Measurements from ENCODE around the gene MYBPHL.
A peak's percentile ranks its signal among the peaks of the same experiment; 100 is the strongest.

The MYBPHL gene

DNA sequence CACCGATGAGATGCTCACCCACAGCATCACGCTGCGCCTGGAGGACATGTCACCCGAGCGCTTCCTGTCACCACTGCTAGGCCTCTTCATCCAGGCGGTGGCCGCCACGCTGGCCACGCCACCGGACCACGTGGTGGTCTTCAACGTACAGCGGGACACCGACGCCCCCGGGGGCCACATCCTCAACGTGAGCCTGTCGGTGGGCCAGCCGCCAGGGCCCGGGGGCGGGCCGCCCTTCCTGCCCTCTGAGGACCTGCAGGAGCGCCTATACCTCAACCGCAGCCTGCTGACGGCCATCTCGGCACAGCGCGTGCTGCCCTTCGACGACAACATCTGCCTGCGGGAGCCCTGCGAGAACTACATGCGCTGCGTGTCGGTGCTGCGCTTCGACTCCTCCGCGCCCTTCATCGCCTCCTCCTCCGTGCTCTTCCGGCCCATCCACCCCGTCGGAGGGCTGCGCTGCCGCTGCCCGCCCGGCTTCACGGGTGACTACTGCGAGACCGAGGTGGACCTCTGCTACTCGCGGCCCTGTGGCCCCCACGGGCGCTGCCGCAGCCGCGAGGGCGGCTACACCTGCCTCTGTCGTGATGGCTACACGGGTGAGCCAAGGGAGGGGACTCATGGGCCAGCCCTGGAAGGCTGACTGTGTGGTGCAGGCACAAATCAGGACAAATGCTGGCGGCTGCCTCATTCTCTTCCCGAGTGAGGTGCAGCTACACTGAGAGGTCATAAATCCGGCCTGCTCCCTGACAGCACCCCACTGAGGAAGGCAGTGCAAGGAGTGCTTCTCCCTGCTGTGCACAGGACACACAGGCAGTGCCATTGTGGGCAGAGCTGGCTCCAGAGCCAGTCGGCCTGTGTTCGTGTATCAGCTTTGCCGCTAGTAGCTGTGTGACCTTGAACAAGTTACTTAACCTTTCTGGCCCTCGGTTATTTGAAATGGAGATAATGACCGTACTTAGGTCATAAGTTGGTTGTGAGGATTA is 48.0 kb downstream of the MYBPHL start:
- DNase-seq (ENCODE audit: low spot score) (no peak), ATAC-seq (ENCODE audit: low read depth) (no peak)
- Histone ChIP-seq H3K27me3 (ENCODE audit: insufficient read depth, poor library complexity, severe bottlenecking) (no peaks in the 10 kb centered on the region), H3K36me3 (ENCODE audit: low read depth) (peaks cover 15% of the 10 kb centered on the region; the same call in 1 of the 2 replicates), H3K27ac (ENCODE audit: poor library complexity, severe bottlenecking) (no peak overlapping the region), H3K4me1 (ENCODE audit: insufficient read depth, poor library complexity, severe bottlenecking) (peaks cover 37% of the 10 kb centered on the region), H3K4me3 (ENCODE audit: severe bottlenecking) (no peak overlapping the region), H3K9me3 (ENCODE audit: severe bottlenecking) (no peaks in the 10 kb centered on the region)
- TF ChIP-seq, protein P1, sequence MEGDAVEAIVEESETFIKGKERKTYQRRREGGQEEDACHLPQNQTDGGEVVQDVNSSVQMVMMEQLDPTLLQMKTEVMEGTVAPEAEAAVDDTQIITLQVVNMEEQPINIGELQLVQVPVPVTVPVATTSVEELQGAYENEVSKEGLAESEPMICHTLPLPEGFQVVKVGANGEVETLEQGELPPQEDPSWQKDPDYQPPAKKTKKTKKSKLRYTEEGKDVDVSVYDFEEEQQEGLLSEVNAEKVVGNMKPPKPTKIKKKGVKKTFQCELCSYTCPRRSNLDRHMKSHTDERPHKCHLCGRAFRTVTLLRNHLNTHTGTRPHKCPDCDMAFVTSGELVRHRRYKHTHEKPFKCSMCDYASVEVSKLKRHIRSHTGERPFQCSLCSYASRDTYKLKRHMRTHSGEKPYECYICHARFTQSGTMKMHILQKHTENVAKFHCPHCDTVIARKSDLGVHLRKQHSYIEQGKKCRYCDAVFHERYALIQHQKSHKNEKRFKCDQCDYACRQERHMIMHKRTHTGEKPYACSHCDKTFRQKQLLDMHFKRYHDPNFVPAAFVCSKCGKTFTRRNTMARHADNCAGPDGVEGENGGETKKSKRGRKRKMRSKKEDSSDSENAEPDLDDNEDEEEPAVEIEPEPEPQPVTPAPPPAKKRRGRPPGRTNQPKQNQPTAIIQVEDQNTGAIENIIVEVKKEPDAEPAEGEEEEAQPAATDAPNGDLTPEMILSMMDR (IDR thresholded peaks at IDR 0.05; ENCODE audit: poor library complexity, severe bottlenecking) = no peak

DNA sequence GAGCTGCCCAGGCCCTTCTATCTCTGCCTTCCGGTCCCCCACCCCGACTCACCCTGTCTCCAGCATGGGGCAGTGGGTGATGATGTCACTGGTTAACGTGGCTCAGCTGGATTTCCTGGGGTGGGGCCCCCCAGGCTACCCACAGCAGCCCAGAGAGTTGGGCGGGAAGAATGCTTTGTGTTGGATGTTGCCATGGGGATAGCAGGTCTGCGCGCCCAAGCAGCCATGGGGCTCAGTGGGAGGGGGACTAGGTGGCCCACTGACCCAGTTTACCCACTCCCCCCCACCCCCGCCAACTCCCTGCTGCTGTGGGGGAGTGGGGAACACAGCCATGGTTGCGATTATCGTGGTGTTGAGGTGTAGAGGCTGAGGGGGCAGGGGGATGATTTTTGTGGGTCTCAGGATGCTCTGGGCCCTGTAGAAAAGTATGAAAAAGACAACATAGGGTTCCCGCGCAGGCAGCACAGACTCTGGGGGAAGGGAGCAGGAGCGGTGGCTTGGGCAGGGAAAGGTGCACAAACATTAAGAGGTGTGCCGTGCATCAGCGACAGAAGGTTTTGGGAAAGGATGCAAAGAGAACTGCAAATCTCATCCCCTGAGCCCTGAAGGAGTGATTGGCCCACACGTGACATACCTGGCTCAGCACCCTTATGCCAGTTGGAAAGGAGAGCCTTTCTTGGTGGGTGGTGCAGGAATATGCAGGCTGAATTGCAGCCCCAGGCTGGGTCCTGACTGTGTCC is 49.0 kb downstream of the MYBPHL start:
- Histone ChIP-seq H3K27me3 (ENCODE audit: insufficient read depth, poor library complexity, severe bottlenecking) (no peaks in the 10 kb centered on the region), H3K27ac (ENCODE audit: poor library complexity, severe bottlenecking) (peak overlapping the region; percentile 68), H3K9me3 (ENCODE audit: severe bottlenecking) (no peaks in the 10 kb centered on the region), H3K36me3 (ENCODE audit: low read depth) (peaks cover 14% of the 10 kb centered on the region; the same call in 1 of the 2 replicates), H3K4me3 (ENCODE audit: severe bottlenecking) (no peak overlapping the region), H3K4me1 (ENCODE audit: insufficient read depth, poor library complexity, severe bottlenecking) (peaks cover 36% of the 10 kb centered on the region)
- no peak for ATAC-seq (ENCODE audit: low read depth)
- DNase-seq (ENCODE audit: low spot score) = no peak
- TF ChIP-seq, protein P1 (IDR thresholded peaks at IDR 0.05; ENCODE audit: poor library complexity, severe bottlenecking) = no peak

DNA sequence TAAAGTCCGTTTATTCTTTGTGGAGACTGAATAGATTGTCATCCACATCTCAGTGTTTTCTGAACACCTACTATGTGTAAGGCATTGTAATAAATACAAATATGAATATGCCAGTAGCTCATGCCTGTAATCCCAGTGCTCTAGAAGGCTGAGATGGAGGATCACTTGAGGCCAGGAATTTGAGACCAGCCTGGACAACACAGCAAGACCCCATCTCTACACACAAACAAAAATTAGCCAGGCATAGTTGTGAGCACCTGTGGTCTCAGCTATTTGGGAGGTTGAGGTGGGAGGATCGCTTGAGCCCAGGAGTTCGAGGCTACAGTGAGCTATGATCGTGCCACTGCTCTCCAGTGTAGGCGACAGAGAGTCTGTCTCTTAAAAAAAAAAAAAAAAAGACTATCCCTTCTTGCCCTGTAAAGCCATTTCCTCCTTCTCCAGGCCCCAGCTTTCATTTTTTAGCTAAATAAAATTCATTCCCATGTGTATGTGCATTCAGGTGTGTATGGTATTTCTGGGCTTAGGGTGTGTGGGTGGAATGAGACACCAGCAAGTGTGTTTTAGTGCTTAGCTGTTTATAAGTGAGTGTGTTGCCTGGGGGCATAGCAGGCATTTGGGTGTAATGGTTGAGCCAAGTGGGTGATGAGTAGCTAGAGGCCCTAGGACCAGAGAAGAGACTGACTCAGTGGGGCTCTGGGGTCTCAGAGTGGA is 49.7 kb downstream of the MYBPHL start:
- H3K9me3 ChIP-seq (ENCODE audit: severe bottlenecking) = no peaks in the 10 kb centered on the region
- H3K27me3 ChIP-seq (ENCODE audit: insufficient read depth, poor library complexity, severe bottlenecking) = no peaks in the 10 kb centered on the region
- TF ChIP-seq, protein P1 (IDR thresholded peaks at IDR 0.05; ENCODE audit: poor library complexity, severe bottlenecking) = no peak
- H3K4me3 ChIP-seq (ENCODE audit: severe bottlenecking) = no peak overlapping the region
- peaks cover 33% of the 10 kb centered on the region for H3K4me1 ChIP-seq (ENCODE audit: insufficient read depth, poor library complexity, severe bottlenecking)
- DNase-seq (ENCODE audit: low spot score) (no peak), ATAC-seq (ENCODE audit: low read depth) (peak; percentile 78)
- H3K27ac ChIP-seq (ENCODE audit: poor library complexity, severe bottlenecking) = peak overlapping the region; percentile 68
- peaks cover 11% of the 10 kb centered on the region; the same call in 1 of the 2 replicates for H3K36me3 ChIP-seq (ENCODE audit: low read depth)

DNA sequence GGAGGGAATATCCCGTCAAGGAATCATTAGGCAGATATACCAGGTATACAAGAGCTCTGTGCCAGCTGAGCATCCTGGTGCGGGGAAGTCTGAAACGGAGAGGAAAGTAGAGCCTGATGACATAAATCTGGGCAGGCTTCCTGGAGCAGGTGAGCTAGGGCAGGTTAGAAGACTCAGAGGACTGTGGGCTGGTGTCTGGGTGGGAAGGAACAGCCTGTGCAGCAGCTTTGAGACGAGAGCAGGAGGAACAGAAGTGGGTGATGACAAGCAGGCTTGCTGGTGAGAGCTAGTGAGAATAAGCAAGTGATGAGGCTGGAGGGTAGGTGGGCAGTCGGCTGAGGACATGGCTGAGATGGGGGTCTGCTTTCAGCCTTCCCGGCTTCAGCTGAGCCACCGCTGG is 50.7 kb downstream of the MYBPHL start:
- Histone ChIP-seq H3K9me3 (ENCODE audit: severe bottlenecking) (no peaks in the 10 kb centered on the region), H3K4me3 (ENCODE audit: severe bottlenecking) (no peak overlapping the region), H3K27me3 (ENCODE audit: insufficient read depth, poor library complexity, severe bottlenecking) (no peaks in the 10 kb centered on the region), H3K36me3 (ENCODE audit: low read depth) (peaks cover 12% of the 10 kb centered on the region; the same call in 1 of the 2 replicates), H3K27ac (ENCODE audit: poor library complexity, severe bottlenecking) (peak overlapping the region; percentile 68), H3K4me1 (ENCODE audit: insufficient read depth, poor library complexity, severe bottlenecking) (peaks cover 33% of the 10 kb centered on the region)
- DNase-seq (ENCODE audit: low spot score) (no peak), ATAC-seq (ENCODE audit: low read depth) (no peak)
- TF ChIP-seq, protein P1 (IDR thresholded peaks at IDR 0.05; ENCODE audit: poor library complexity, severe bottlenecking) = no peak
